Lower lobe of right lung (tissue), 2 donors: ENCODE measurements around the gene RARA. TPM values are rescaled to one million over a fixed set of nuclear protein-coding genes. Genes with fewer than 3 reads are reported as not detected.

Source experiments
- ATAC-seq, 2 donors: fragments of 200-7000 bp; cut with Tn5 transposase; one replicate each; pipeline ENCODE4 v1.9.1; 2020 to 2022; ENCODE audit warnings: mild to moderate bottlenecking in 2 of 2, moderate library complexity in 2 of 2
- DNase-seq: peaks from one replicate; pipeline ENCODE4 v3.0.0-alpha.2; 2020
- H3K27ac ChIP-seq: fragments of 200-600 bp; one replicate; pipeline ENCODE4 v1.8.0; 2022
- H3K27me3 ChIP-seq: fragments of 200-600 bp; one replicate; pipeline ENCODE4 v1.8.0; 2022; ENCODE audit warnings: low read depth
- H3K36me3 ChIP-seq: fragments of 200-600 bp; one replicate; pipeline ENCODE4 v1.8.0; 2022; ENCODE audit warnings: mild to moderate bottlenecking
- H3K4me1 ChIP-seq: fragments of 200-600 bp; one replicate; pipeline ENCODE4 v1.8.0; 2022
- H3K4me3 ChIP-seq: fragments of 200-600 bp; one replicate; pipeline ENCODE4 v1.8.0; 2022; ENCODE audit warnings: mild to moderate bottlenecking
- H3K9me3 ChIP-seq: fragments of 200-600 bp; one replicate; pipeline ENCODE4 v1.8.0; 2022
- CTCF ChIP-seq: fragments of 200-600 bp; IDR thresholded peaks from one replicate; pipeline ENCODE4 v1.8.0; 2022; ENCODE audit warnings: antibody characterized with exemption, mild to moderate bottlenecking
- intact Hi-C: fragments of 100-400 bp; cut with DNase I; formaldehyde crosslinking; loops from one replicate; pipeline ENCODE4 v1.11.0; 2022
- total RNA-seq: library from RNA; stranded (reverse); fragmentation: NEBNext Ultra II Directional; extraction: Animal tissue kit (Norgen Biotek cat#: 25700); gene quantifications from one replicate; pipeline ENCODE4 v1.2.1, GENCODE V29; 2021
- donor health status: DM: no; HTN: yes; CAD: no; lungs with severe emphysema.

Gene RARA
- total RNA-seq, 1 donor from 2014 or later, result 82.6 TPM

DNA sequence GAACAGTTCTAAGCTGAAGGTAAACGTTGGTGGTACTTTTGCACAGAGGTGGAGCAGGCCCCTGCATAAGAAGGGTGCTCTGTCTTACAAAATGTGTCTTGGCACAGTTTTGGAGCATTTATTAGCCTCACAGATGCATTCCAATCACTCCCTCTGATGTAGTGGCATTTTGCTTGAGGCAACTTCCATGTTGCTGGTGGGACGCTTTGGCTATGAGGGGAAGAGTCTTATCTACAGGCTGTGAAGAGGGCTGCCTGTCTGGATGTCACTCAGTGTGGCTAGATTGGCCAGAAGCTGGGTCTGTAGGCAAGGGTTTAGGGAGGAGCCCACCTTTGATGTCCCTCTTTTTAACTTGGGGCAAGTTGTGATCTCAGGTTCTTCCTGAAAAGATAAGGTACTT lies 2.6 kb upstream of the RARA start:
- TF ChIP-seq CTCF, result no peak
- DNase-seq, result no peak
- intact Hi-C loops, result loop anchor here (10.0 kb wide), 1 partner anchor 108 kb away; the partner anchor contains the start of gene TOP2A

GRCh38 chr17:40307001-40307730 lies 1.8 kb upstream of the RARA start:
- H3K4me3 ChIP-seq, result no peak overlapping the region
- DNase-seq (no peak), ATAC-seq (no peak)
- H3K36me3 ChIP-seq, result no peaks in the 10 kb centered on the region
- TF ChIP-seq CTCF, result no peak
- intact Hi-C loops, result loop anchor here (10.0 kb wide), 1 partner anchor 108 kb away; the partner anchor contains the start of gene TOP2A
- no peaks in the 10 kb centered on the region for H3K27me3 ChIP-seq
- peaks cover 77% of the 10 kb centered on the region for H3K4me1 ChIP-seq
- H3K9me3 ChIP-seq, result no peaks in the 10 kb centered on the region
- H3K27ac ChIP-seq, result peak overlapping the region; percentile 76

More for the DNA sequence above, 2.6 kb upstream of the RARA start:
- H3K27me3 ChIP-seq, result no peaks in the 10 kb centered on the region
- peak overlapping the region; percentile 76 for H3K27ac ChIP-seq
- no peak for ATAC-seq
- H3K4me3 ChIP-seq, result no peak overlapping the region
- H3K9me3 ChIP-seq, result no peaks in the 10 kb centered on the region
- peaks cover 69% of the 10 kb centered on the region for H3K4me1 ChIP-seq
- no peaks in the 10 kb centered on the region for H3K36me3 ChIP-seq

DNA sequence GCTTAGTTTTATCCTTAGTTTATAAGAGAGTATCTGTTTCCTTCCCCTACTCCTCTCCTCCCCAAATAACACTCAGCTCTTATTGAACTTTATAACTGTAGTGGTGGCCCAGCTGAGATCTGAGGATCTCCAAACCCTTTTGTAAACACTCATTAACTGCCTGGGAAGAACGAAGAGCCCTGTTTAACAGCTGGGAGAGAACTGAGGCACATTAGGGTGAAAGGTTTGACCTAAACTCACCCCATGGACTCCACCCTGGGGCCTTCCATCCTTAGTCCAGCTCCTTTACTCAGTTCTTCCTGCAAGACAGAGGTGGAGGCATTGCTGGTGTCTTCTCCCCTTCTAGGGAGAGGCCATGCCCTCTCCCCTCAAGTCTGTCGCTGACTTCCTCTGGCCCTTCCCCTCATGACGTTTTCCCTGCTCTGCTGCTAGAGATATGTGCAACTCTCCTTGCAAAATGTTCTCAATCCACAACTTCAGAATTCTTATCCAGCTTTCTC lies 1.2 kb upstream of the RARA start:
- Histone ChIP-seq H3K4me1 (peaks cover 83% of the 10 kb centered on the region), H3K36me3 (no peaks in the 10 kb centered on the region), H3K9me3 (no peaks in the 10 kb centered on the region), H3K4me3 (no peak overlapping the region), H3K27me3 (no peaks in the 10 kb centered on the region), H3K27ac (peak overlapping the region; percentile 76)
- intact Hi-C loops, result loop anchor here (10.0 kb wide), 1 partner anchor 107 kb away; the partner anchor contains the start of gene TOP2A
- no peak for TF ChIP-seq CTCF
- ATAC-seq, result peak; percentile 43 to 54
- DNase-seq, result peak; percentile 51

DNA sequence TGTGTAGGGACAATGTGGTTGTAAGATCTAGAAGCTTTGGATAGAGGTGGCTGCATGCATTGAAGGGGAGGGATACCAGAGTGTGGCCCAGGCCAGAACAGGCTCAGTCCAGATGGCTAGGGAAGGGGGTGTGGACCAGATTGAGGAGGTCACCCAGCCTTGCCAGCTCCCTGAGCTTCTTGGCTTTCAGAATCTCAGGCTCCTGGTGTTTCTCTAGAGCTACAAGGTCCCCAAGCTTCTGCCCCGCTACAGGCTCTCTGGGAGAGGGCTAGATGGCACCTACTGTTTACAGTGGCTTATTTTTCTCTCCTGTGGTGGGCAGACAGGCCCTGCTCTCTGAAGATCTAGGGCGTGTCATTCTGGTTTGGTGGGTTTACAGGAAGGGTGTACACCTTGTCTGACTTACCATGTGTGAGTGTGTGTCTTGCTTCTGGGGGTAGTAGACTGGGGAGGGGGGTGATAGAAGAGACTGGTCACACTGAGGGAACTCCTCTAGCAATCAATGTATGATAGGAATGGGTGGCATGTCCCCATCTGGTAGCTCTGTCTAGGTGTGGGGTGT lies 1.1 kb downstream of the RARA start:
- Histone ChIP-seq H3K27me3 (no peaks in the 10 kb centered on the region), H3K4me3 (peak overlapping the region; percentile 61), H3K9me3 (no peaks in the 10 kb centered on the region), H3K27ac (peak overlapping the region; percentile 76), H3K4me1 (peaks cover 92% of the 10 kb centered on the region), H3K36me3 (no peaks in the 10 kb centered on the region)
- ATAC-seq (peak in 1 of 2 donors; percentile 22), DNase-seq (no peak)
- intact Hi-C loops, result loop anchor here (10.0 kb wide), 1 partner anchor 105 kb away; the partner anchor contains the start of gene TOP2A
- no peak for TF ChIP-seq CTCF

DNA sequence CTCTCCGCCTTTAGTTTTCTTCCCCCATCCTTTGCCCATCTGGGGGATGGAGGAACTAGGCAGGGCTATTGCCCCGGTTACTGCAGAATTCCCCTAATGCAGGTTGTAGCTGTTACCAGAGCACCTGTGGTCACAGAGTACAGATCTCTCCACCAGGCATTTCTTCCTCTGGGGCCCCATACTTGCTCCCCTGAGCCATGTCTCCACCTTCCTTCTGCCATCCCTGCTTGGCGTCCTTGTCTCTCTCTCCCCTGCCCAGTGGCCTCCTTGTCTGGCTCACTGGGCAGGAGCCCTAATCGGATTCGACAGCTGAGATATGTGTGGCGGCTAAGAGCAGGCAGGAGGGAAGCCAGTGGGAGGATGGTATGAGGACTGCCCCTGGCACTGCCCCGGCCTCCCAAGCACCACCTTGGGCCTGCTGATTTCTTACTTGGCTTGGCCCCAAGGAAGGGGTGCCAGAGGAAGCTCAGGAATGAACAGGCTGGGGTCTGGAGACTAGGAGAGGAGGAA lies 2.0 kb downstream of the RARA start:
- no peak for ATAC-seq
- intact Hi-C loops, result no loop called here
- H3K27ac ChIP-seq, result peak overlapping the region; percentile 76
- H3K36me3 ChIP-seq, result no peaks in the 10 kb centered on the region
- H3K4me1 ChIP-seq, result peaks cover 100% of the 10 kb centered on the region
- no peaks in the 10 kb centered on the region for H3K9me3 ChIP-seq
- TF ChIP-seq CTCF, result no peak
- H3K4me3 ChIP-seq, result no peak overlapping the region
- H3K27me3 ChIP-seq, result no peaks in the 10 kb centered on the region
- no peak for DNase-seq
